Measurements from ENCODE around the gene GPR161.

Gene GPR161

DNA sequence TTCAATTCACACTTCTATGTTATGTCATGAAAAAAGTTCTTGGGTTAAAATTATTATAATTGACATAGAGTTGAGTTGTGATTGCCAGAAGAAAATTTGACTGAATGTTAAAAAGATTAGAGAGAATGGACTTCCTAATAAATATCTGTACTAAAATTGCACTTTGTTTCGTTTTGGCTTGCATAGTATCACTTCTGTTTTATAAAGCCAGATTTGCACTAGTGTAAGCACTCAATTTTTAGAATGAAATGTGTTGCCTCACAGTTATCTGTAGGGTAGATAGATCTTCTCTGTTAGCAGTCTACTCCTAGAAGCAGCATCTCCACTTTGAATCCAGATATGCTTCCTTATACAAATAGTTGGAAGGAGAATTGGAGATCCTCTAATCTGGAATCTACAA is 104.7 kb downstream of the GPR161 start:
- no peak for DNase-seq (ENCODE audit: low read depth)
- TF ChIP-seq MAX (IDR thresholded peaks at IDR 0.05; ENCODE audit: low read depth, low read length) (no peak), POLR2A (IDR thresholded peaks at IDR 0.05; ENCODE audit: extremely low read depth, insufficient read length) (no peak), MYC (IDR thresholded peaks at IDR 0.05; ENCODE audit: low read depth, low read length) (no peak), CTCF (IDR thresholded peaks at IDR 0.05; ENCODE audit: low read depth, low read length) (no peak)
- H3K4me3 ChIP-seq (ENCODE audit: low read depth, low read length): no peak overlapping the region

DNA sequence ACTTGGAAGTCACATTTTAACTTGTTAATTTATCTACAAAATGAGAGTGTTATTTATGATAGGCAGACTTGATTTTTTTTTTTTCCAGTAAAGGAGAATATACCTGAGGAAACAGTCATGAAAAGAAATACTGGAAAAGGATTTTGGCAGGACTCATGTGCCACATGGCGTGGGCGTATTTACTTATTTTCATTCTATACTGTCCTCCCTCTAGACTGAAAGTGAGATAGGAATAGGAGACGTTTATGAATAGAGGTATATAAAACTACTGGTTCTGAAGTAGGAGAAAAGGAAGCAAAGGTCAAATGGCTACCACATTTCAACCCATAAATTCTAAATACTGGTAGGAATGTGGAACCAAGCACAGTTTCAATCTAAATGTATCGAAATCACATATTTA is 105.1 kb downstream of the GPR161 start:
- TF ChIP-seq MYC (IDR thresholded peaks at IDR 0.05; ENCODE audit: low read depth, low read length) (no peak), CTCF (IDR thresholded peaks at IDR 0.05; ENCODE audit: low read depth, low read length) (no peak), MAX (IDR thresholded peaks at IDR 0.05; ENCODE audit: low read depth, low read length) (no peak), POLR2A (IDR thresholded peaks at IDR 0.05; ENCODE audit: extremely low read depth, insufficient read length) (no peak)
- DNase-seq (ENCODE audit: low read depth): no peak
- no peak overlapping the region for H3K4me3 ChIP-seq (ENCODE audit: low read depth, low read length)

DNA sequence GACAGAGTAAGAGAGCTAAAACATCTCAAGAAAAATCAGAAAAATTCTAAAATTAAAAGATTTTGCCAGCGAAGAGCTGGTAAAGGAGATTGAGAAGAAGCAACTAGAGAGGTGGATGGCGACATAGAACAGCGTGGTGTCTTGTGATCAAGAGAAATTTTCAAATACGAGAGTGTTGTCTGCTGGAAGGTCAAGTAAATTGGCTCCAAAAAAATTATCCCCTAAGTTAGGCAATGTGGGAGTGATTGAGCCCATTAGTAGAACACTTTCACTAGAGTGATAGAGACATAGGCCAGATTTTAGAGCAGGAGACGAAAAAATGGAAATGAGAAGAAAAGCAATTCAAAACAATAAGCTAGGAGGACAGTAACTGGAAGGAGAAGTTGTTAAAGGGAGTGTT is 105.5 kb downstream of the GPR161 start:
- no peak overlapping the region for H3K4me3 ChIP-seq (ENCODE audit: low read depth, low read length)
- no peak for DNase-seq (ENCODE audit: low read depth)
- TF ChIP-seq POLR2A (IDR thresholded peaks at IDR 0.05; ENCODE audit: extremely low read depth, insufficient read length) (no peak), CTCF (IDR thresholded peaks at IDR 0.05; ENCODE audit: low read depth, low read length) (no peak), MAX (IDR thresholded peaks at IDR 0.05; ENCODE audit: low read depth, low read length) (no peak), MYC (IDR thresholded peaks at IDR 0.05; ENCODE audit: low read depth, low read length) (no peak)

All from NB4 (cell line).